NCI-H2107 (cell line): ENCODE data around the gene ZSCAN10.
"Not testable (repeated sequence)": the region's sequence is repeated elsewhere in the genome, so short reads cannot be mapped to it uniquely, and the experiment has no call there.

Experiments
- DNase-seq: peaks from one replicate; lab custom pipeline; 2025; lab: John Stamatoyannopoulos, UW

Gene ZSCAN10

DNA sequence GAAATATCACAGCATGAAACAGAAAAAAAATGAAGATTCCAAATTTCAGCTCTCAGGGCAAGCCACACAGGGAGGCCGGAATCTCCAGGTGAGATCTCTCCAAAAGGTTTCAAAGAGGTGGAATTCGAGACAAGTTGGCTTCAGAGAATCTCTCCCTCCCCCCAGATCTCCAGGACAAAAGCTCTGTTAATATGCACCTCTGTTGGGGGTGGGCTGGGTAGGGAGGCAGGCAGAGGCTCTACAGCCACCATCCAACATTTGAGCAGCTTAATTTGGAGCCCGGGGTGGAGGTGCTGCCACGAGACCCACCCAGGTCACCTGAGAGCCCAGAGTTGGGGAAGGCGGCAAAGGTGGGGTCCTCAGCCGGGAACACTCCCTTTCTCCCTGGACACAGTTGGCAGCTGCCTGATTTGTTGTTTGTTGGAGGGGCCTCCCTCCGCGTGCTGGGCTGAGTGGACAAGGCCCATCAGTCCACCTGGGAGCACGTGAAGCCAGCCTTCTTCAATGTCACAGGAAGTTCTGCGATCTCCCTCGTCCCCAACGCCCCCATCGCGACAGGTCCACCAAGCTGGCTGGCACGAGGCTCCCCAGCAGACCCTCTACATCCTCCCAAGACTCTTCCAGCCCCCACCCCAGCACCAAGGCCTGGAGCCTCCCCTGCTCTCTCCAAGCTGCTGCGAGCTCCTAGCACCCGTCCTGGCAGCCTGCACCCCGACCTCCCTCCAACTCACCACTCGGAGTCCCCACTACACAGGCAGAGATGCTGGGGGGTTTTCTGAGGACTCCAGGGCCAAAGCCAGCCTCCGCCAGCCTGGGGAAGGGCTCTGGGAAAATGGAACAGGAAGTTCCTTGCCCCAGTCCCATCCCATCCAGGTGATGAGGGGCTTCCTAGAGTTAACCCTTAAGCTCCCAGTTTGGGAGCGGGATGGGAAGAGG, at the start of gene ZSCAN10:
Gene ZSCAN10, minus strand, starts transcription at position 836 of the 936 bp plus-strand sequence. CDS start 6,357 bp downstream, outside the sequence.
- DNase-seq: no peak

DNA sequence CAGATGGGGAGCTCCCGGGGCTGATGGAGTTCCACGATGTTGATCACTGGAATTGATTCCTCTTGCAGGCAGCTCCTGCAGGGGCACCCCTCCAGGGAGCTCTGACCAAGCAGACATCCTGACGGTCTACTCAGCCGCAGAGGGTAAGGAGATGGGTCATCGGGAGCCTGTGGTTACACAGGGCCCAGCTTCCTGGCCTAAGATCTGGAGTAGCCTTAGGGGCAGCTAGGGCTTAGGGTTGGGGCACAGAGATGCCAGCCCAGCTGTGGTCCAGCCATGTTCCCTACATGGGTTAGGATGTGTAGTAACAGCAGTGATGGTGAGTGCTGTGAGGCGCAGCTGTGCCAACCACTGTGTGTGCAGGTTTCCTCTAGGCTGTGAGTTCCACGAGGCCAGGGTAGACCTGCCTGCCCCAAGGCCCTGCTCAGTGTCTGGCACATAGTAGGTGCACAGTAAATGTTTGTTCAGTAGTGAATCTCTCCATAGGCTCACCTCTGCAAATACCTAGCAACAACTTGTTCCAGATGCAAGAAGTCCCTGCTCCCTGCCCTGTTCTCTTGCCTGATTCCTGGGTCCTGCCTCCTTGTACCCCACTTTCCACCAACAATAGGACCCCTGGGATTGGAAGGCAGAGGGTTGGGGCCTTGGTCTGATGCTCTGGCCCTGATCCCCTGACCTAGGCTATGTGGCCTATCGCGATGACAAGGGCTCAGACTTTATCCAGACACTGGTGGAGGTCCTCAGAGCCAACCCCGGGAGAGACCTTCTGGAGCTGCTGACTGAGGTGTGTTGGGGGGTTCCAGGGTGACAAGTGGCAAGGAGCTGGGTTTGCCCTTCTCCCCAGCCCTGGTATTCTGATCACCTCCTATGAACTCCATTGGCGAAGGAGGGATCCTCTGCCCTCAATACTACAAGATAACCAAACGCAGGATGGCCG, 49.4 kb upstream of the ZSCAN10 start:
- no peak for DNase-seq

DNA sequence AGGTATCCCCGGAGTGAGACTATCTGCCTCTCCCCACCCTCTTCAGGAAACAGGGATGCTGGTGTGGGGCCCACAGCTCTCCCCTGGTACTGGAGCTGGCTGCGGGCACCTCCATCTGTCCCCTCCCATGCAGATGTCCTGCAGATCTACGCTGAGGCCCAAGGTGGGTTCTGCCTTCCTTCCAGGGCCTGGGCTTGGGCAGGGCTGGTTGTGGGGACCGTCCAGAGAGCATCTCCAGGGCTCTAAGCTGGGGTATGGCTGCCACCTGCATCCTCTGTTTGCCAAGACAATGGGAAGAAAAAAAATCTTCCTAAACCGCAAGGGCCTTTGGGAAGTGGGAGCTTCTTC, 48.6 kb upstream of the ZSCAN10 start:
- no peak for DNase-seq

DNA sequence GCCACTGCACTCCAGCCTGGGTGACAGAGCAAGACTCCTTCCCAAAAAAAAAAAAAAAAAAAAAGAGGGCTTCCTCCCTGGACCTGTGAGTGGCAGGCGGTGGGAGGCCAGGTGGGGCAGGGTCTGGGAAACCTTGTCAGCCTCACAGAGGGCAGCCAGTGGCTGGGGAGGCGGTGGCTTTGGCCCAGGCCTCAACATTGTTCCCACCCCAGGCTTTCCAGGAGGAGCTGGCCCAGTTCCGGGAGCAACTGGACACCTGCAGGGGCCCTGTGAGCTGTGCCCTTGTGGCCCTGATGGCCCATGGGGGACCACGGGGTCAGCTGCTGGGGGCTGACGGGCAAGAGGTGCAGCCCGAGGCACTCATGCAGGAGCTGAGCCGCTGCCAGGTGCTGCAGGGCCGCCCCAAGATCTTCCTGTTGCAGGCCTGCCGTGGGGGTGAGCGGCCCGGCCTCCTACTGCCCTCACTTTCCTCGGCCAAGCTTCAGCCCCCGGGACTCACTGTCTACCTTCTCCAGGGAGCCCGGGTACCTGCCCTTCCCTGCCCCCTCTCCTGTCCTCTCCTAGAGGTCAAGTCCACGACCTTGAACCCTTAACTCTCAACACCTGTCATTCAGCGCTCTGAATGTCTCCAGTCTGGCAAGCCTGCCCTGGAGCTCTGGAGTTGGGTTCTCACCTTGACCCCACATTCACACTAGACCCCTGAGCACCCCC, 48.1 kb upstream of the ZSCAN10 start:
- DNase-seq: no peak

DNA sequence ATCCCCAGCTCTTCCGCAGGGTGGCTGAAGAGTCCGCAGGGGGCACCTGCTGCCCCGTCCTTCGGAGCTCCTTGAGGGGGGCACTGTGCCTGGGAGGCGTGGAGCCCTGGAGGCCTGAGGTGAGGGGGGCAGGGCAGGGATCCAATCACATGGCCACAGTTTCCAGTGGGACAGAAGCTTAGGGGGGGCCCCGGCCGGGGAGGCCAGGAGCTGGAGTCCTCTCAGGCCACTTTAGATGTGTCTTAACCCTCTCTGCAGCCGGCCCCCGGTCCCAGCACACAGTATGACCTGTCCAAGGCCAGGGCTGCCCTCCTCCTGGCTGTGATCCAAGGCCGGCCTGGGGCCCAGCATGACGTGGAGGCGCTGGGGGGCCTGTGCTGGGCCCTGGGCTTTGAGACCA, 46.6 kb upstream of the ZSCAN10 start:
- no peak for DNase-seq

DNA sequence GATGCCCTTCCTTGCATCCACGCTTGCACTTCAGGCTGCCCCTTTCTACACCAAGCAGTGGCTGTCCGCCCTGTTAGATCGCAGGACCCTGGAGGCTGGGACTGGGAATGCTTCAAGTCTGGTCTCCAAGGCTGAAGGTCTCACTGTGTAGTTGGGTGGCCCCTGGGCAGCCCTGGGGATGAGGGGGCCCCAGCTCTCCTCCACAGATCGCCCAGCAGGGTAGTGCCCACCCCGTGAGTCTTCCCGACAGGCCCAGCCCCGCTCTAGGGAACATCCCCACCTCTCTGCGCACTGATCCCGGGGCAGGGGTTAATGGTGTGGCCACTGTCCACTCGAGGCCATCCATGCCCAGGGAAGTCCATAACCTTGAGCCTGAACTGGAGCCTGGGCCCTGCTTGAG, 46.1 kb upstream of the ZSCAN10 start:
- DNase-seq: no peak

DNA sequence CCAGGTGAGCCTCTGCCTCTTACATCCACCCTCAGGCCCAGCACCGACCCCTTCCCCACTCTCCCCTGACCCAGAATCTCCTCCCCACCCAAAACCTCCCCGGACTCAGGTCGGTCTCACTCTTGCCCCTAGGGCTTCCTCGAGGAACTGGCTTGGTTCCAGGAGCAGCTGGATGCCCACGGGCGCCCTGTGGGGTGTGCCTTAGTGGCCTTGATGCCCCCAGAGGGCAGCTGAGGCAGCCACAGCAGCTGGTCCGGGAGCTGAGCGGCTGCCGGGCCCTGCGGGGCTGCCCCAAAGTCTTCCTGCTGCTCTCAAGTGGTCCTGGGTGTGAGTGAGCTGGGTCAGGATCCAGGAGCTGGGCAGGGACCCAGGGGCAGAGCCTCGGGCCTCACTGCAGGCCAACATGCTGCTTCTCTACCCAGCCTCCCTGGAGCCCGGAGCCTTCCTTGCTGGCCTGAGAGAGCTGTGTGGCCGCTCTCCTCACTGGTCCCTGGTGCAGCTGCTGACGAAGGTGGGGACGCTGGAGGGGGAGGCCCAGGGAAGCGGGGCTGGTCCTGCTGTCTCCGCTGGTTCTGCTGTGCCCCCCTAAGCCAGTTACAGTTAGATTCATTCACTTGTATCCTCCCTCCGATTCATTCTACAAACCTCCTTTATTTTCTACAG, 45.4 kb upstream of the ZSCAN10 start:
- DNase-seq: no peak

DNA sequence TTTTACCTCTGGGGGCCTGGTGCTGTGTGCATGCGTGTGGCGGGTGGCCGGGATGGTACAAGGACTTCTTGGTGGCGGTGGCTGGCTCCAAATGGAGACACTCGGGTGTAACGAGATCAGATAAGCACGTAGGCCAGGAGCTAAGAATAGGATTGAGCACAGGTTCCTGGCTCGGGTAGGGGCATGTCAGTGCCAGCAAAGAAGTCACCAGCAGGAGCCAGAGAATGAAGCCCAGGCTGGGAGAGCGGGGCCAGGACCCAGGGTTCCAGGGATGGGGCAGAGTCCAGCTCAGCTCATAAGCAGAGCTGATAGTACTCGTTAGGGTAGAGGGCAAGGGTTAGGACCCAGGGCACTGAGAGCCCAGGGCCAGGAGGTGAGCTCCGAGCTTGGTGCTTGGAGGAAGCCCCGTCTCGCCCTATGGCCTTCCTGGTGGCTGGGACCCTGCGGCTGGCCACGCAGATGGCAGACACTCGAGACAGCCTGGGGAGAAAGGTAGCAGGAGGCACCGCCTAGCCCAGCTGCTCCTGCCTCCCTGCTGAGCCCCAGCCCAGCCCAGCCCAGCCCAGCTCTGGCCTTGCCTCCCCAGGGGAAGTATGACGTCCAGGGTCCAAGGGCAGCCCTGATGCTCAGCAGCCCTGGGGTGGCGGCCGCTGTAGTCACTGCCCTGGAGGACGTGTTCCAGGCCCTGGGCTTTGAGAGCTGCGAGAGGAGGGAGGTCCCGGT, 44.7 kb upstream of the ZSCAN10 start:
- DNase-seq: no peak

DNA sequence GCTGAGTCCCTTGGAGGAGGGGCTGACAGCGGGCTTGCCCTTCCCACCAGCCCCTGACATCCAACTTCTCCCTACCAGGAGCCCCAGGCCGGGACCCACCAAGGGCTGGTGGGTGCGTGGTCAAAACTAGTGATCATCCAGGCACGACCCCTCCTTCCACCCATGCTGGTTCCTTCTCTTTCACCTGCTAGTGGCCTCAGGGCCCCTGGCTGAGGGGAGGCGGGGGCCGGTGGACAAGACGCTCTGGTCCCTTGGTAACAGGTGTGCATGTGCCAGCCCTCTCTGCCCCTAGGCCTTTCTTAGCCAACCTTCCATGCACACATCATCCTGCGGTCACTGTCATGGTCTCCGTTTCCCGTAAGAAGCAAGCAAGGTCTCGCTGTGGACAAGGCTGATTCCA, 44.1 kb upstream of the ZSCAN10 start:
- DNase-seq: no peak

DNA sequence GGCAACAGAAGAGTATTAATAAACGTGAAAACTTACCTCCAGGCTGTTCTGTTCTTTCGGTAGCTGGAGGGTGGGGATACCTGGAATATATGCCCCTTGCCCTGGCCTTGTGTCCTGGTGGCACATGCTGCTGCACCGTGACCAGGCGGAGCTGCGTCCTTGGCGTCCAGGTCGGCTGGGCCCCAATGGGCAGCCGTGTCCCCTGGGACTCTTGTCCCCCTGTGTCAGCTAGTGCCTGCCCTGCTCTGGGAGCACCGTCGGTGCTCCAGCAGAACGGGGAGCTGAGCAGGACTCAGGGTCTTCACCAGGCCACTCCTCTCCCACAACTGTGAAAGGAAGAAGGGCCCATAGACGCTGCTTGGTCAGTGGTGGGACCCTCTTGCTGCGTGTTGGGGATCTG, 43.7 kb upstream of the ZSCAN10 start:
- DNase-seq: no peak

DNA sequence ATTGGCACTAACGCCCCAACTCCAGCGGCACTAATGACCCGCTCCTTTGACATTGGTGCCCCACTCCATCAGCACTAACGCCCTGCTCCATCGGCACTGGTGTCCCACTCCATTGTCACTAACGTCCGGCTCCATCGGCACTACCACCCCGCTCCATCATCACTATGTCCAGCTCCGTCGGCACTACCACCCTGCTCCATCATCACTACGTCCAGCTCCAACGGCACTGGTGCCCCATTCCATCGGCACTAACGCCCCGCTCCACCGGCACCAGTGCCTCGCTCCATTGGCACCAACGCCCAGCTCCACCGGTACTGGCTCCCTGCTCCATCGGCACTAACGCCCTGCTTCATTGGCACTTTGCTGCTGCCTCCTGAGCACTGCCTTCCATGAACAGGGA, 43.2 kb upstream of the ZSCAN10 start:
- DNase-seq: no peak

DNA sequence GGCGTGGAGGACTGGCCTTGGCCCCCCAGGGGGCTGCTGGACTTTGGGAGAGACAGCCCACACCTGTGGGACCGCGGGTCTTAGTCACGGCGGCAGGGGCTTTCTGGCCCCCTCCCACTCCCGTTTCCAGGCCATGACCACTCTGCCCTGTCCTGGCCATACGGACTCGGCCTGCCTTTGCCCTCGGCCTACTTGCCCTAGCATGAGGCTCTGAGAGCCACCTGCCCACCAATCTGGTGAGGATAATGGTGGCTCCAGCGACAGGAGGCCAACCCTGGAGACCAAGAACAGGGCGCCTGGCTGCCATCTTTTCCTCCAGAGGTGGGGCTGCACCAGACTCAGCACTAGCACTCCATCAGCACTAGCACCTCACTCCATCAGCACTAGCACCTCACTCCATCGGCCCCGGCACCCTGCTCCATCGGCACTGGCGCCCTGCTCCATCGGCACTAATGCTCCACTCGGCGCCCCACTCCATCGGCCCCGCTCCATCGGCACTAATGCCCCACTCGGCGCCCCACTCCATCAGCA, 42.8 kb upstream of the ZSCAN10 start:
- DNase-seq: no peak

DNA sequence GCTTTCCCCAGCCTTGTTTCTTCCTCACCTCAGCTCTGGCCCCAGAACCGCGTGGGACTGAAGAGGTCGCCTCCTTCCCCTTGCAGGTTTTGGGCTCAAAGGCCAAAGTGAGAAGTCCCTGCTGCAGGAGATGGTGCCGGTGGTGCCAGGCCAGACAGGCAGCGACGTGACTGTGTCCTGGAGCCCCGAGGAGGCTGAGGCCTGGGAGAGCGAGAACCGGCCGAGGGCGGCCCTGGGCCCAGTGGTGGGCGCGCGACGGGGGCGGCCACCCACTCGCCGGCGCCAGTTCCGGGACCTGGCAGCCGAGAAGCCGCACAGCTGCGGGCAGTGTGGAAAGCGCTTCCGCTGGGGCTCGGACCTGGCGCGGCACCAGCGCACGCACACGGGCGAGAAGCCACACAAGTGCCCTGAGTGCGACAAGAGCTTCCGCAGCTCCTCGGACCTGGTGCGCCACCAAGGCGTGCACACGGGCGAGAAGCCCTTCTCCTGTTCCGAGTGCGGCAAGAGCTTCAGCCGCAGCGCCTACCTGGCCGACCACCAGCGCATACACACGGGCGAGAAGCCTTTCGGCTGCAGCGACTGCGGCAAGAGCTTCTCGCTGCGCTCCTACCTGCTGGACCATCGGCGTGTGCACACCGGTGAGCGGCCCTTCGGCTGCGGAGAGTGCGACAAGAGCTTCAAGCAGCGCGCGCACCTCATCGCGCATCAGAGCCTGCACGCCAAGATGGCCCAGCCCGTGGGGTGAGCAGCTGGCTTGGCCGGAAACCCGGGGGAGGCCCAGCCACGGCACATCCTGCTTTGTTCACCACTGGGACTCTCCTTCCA, 41.7 kb upstream of the ZSCAN10 start:
- DNase-seq: no peak

DNA sequence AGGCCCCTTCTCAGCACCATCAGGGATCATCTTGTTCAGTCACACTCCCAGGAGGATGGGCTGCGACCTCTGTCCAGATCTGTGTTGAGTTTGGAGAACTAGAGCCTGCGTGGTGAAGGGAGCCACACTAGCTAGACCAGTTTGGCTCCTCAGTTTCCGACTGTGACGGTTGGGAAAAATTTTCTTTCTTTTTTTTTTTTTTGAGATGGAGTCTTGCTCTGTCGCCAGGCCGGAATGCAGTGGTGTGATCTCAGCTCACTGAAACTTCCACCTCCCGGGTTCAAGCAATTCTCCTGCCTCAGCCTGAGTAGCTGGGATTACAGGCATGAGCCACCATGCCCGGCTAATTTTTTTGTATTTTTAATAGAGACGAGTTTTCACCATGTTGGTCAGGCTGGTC, 40.5 kb upstream of the ZSCAN10 start:
- not testable (repeated sequence) for DNase-seq

DNA sequence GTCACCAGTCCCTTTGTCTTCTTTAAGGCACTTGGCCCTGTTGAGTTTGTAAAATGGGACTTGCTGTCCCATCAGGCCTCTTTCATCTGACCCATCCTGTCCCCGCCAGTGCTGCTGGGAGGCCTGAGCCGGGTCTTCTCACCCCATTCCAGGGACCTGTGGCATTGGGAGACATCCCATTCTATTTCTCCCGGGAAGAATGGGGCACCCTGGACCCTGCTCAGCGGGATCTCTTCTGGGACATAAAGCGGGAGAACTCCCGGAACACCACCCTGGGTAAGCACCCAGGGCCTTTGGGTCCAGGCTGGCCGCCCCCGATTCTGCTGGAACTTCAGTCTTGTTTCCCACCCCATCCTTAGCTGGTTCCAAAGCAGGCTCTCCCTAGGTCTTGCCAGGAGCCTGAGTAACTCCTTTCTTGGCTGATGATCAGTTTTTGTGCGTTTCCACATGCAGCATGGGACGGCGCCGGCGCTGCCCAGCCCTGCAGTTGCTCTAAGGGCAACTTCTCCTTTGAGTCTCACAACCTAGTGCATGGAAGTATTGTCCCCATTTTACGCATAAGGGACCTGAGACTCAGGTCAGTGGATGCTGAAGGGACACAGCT, 39.8 kb upstream of the ZSCAN10 start:
- DNase-seq: no peak

DNA sequence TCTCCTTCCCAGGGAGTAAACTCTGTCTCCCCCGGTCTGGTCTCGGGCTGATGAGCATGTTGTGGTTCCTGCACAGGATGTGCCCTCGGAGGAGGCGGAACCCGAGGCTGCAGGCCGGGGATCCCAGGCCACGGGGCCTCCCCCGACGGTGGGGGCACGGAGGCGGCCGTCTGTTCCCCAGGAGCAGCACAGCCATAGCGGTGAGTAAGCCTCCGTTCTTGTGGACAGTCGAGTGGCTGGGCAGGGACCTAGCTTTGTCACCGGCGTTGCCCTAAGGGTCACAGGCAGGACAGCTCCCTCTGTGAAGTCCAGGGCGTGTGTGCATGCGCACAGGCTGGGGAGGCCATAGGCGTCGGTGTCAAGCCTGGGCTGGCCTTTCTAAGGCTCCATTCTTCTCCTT, 39.2 kb upstream of the ZSCAN10 start:
- DNase-seq: no peak

DNA sequence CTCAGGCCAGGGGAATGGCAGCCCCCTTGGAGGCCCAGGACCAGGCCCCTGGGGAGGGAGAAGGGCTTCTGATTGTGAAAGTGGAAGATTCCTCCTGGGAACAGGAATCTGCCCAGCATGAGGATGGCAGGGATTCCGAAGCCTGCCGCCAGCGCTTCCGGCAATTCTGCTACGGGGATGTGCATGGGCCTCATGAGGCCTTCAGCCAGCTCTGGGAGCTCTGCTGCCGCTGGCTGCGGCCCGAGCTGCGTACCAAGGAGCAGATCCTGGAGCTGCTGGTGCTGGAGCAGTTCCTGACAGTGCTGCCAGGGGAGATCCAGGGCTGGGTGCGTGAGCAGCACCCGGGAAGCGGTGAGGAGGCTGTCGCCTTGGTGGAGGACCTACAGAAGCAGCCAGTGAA, 38.2 kb upstream of the ZSCAN10 start:
- no peak for DNase-seq

DNA sequence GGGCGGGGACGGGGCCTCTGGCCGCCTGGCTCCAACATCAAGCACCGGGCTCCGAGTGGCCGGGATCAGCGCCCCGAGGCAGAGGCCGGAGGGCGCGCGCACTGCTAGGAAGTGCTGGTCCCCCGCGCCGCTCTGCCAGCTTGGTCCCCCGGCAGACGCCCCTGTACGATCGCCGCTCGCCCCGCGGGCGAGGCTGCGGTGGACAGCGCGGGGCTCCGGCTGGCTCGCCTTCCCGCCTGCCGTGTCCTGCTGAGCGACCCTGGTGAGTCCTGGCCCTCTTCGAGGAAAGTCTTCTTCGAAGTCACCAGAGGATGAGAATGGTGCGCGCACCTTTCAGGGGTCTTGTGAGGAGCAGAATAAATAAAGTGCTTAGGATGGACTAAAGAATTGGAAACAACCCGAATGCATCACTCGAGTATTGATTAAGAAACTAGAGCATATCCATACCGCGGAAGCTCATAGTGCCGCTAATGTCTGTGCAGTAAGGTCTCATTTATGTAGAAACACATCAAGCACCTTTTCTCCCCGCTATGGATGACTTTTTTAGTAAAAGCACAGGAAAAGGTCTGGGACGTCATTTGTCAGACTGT, 36.1 kb upstream of the ZSCAN10 start:
- no peak for DNase-seq
